Astrocyte of the spinal cord (primary cell): ENCODE measurements around the gene ZDHHC7.
"Not testable (repeated sequence)": the region's sequence is repeated elsewhere in the genome, so short reads cannot be mapped to it uniquely, and the experiment has no call there.

Experiments used
- DNase-seq: peaks from one replicate; pipeline ENCODE4 v3.0.0; 2011; ENCODE audit warnings: low read depth, low spot score
- H3K4me3 ChIP-seq: 2 replicates; pipeline ENCODE4 v1.5.1; 2011; ENCODE audit warnings: low read depth, mild to moderate bottlenecking, low read length, moderate library complexity
- CTCF ChIP-seq: IDR thresholded peaks from 2 replicates; pipeline ENCODE4 v1.5.1; 2012; ENCODE audit warnings: low read depth, mild to moderate bottlenecking, low read length, inconsistent platforms
- in situ Hi-C: cut with HindIII; loops from 2 replicates; pipeline ENCODE4 v1.10.0; 2017; ENCODE audit warnings: low sequenced_read_pairs

ZDHHC7 gene

GRCh38 chr16:84942786-84943185, 68.5 kb downstream of the ZDHHC7 start:
- in situ Hi-C loops = no loop called here
- no peak for DNase-seq
- H3K4me3 ChIP-seq = no peak overlapping the region
- TF ChIP-seq CTCF = no peak

GRCh38 chr16:84941921-84942320, 69.4 kb downstream of the ZDHHC7 start:
- H3K4me3 ChIP-seq = no peak overlapping the region
- no peak for TF ChIP-seq CTCF
- no peak for DNase-seq
- in situ Hi-C loops = no loop called here

- no peak for DNase-seq
- TF ChIP-seq CTCF = no peak
- in situ Hi-C loops = no loop called here
- no peak overlapping the region for H3K4me3 ChIP-seq
These were observed 70.4 kb downstream of the ZDHHC7 start for GRCh38 chr16:84940670-84941551.

- H3K4me3 ChIP-seq, DNase-seq, in situ Hi-C loops: not testable (repeated sequence)
These were observed 72.7 kb downstream of the ZDHHC7 start for GRCh38 chr16:84938616-84939015.

GRCh38 chr16:84937196-84938005, 73.9 kb downstream of the ZDHHC7 start:
- in situ Hi-C loops = no loop called here
- TF ChIP-seq CTCF = no peak
- no peak for DNase-seq
- H3K4me3 ChIP-seq = no peak overlapping the region

- no peak overlapping the region for H3K4me3 ChIP-seq
- no peak for TF ChIP-seq CTCF
- no peak for DNase-seq
- in situ Hi-C loops = no loop called here
These were observed 77.3 kb downstream of the ZDHHC7 start for GRCh38 chr16:84933774-84934631.
